ENCODE measurements around the gene BABAM1. TPM values are rescaled to one million over a fixed set of nuclear protein-coding genes. Genes with fewer than 3 reads are reported as not detected.
A peak's percentile ranks its signal among the peaks of the same experiment; 100 is the strongest.

The BABAM1 gene
- total RNA-seq, 2 donors from 2014 or later: 67.9 to 71.7 TPM

GRCh38 chr19:17285415-17286135 is 18.3 kb downstream of the BABAM1 start:
- H3K4me1 ChIP-seq: peaks cover 0 to 24% of the 10 kb centered on the region in 2 donors
- TF ChIP-seq CTCF (IDR thresholded peaks at IDR 0.05): no peak
- no peak for DNase-seq (ENCODE audit: low spot score)
- H3K4me3 ChIP-seq: no peak overlapping the region
- no peaks in the 10 kb centered on the region for H3K36me3 ChIP-seq
- H3K9me3 ChIP-seq: no peaks in the 10 kb centered on the region
- H3K27me3 ChIP-seq: peaks cover 6 to 8% of the 10 kb centered on the region in 2 donors
- H3K27ac ChIP-seq: no peak overlapping the region

- Histone ChIP-seq H3K27me3 (peaks cover 6 to 7% of the 10 kb centered on the region in 2 donors), H3K4me1 (peaks cover 0 to 23% of the 10 kb centered on the region in 2 donors), H3K36me3 (no peaks in the 10 kb centered on the region), H3K9me3 (no peaks in the 10 kb centered on the region), H3K4me3 (no peak overlapping the region), H3K27ac (no peak overlapping the region)
- no peak for TF ChIP-seq CTCF (IDR thresholded peaks at IDR 0.05)
- DNase-seq (ENCODE audit: low spot score): no peak
These were observed 19.0 kb downstream of the BABAM1 start for GRCh38 chr19:17286263-17286662.

GRCh38 chr19:17286752-17287151 is 19.5 kb downstream of the BABAM1 start:
- Histone ChIP-seq H3K9me3 (no peaks in the 10 kb centered on the region), H3K27me3 (peaks cover 2 to 6% of the 10 kb centered on the region in 2 donors), H3K36me3 (no peaks in the 10 kb centered on the region), H3K4me1 (peaks cover 0 to 18% of the 10 kb centered on the region in 2 donors), H3K27ac (no peak overlapping the region), H3K4me3 (no peak overlapping the region)
- no peak for DNase-seq (ENCODE audit: low spot score)
- TF ChIP-seq CTCF (IDR thresholded peaks at IDR 0.05): no peak

- peaks cover 0 to 17% of the 10 kb centered on the region in 2 donors for H3K4me1 ChIP-seq
- H3K9me3 ChIP-seq: no peaks in the 10 kb centered on the region
- no peak overlapping the region for H3K27ac ChIP-seq
- H3K36me3 ChIP-seq: no peaks in the 10 kb centered on the region
- H3K27me3 ChIP-seq: no peaks in the 10 kb centered on the region
- DNase-seq (ENCODE audit: low spot score): no peak
- H3K4me3 ChIP-seq: peak overlapping the region in 1 of 2 donors; percentile 25
- peak in 1 of 2 donors; percentile 26 for TF ChIP-seq CTCF (IDR thresholded peaks at IDR 0.05)
These were observed 22.2 kb downstream of the BABAM1 start for GRCh38 chr19:17289489-17289888.

- TF ChIP-seq CTCF (IDR thresholded peaks at IDR 0.05): peak; percentile 50 to 73
- peak overlapping the region; percentile 20 to 56 for H3K4me3 ChIP-seq
- peak overlapping the region; percentile 50 to 53 for H3K27ac ChIP-seq
These were observed 25.2 kb downstream of the BABAM1 start for GRCh38 chr19:17292301-17293074.

More at GRCh38 chr19:17292301-17293074, 25.2 kb downstream of the BABAM1 start:
- H3K9me3 ChIP-seq: no peaks in the 10 kb centered on the region
- DNase-seq (ENCODE audit: low spot score): peak; percentile 82
- H3K36me3 ChIP-seq: no peaks in the 10 kb centered on the region
- H3K27me3 ChIP-seq: no peaks in the 10 kb centered on the region
- H3K4me1 ChIP-seq: peaks cover 0 to 17% of the 10 kb centered on the region in 2 donors
